PC-9 (cell line): Measurements from ENCODE around the gene KAT7.

Experiments
- EZH2 ChIP-seq: fragments of 200-600 bp; sonication (generic); IDR thresholded peaks from 2 replicates; pipeline ENCODE4 v1.8.0; 2017; ENCODE audit warnings: antibody characterized with exemption, low read depth
- TF ChIP-seq, protein P1 (sequence below): fragments of 200-600 bp; sonication (generic); conservative IDR thresholded peaks from 2 replicates; pipeline ENCODE4 v1.6.1; 2017; ENCODE audit warnings: mixed run types, antibody characterized with exemption, mild to moderate bottlenecking, moderate library complexity

DNA sequence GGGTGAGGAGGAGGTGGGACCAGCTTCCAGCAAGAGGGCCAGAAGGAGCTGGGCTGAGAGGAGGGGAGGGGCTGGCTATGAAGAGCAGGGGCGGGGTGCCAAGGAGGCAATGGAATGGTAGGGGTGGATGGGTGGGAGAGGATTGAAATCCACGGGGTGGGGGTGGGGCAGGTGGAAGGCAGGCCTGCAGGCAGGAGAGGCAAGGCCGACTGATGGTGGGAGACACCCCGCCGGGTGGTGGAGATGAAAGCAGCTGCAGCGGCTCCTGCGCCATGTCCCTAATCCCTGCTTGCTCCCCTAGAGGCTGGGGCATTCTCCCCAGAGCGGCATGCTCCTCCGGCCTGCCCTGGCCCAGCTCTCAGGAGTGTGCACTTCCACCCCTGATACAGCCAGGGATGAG, 87.2 kb downstream of the KAT7 start:
- TF ChIP-seq, protein P1, sequence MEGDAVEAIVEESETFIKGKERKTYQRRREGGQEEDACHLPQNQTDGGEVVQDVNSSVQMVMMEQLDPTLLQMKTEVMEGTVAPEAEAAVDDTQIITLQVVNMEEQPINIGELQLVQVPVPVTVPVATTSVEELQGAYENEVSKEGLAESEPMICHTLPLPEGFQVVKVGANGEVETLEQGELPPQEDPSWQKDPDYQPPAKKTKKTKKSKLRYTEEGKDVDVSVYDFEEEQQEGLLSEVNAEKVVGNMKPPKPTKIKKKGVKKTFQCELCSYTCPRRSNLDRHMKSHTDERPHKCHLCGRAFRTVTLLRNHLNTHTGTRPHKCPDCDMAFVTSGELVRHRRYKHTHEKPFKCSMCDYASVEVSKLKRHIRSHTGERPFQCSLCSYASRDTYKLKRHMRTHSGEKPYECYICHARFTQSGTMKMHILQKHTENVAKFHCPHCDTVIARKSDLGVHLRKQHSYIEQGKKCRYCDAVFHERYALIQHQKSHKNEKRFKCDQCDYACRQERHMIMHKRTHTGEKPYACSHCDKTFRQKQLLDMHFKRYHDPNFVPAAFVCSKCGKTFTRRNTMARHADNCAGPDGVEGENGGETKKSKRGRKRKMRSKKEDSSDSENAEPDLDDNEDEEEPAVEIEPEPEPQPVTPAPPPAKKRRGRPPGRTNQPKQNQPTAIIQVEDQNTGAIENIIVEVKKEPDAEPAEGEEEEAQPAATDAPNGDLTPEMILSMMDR = no peak
- TF ChIP-seq EZH2 = no peak
